ENCODE data around the gene KRTAP2-2. TPM values are rescaled to one million over a fixed set of nuclear protein-coding genes. Genes with fewer than 3 reads are reported as not detected.

The KRTAP2-2 gene
- polyA plus RNA-seq, 1 of the 3 experiments (the other 2 are of a cell fraction): not detected

DNA sequence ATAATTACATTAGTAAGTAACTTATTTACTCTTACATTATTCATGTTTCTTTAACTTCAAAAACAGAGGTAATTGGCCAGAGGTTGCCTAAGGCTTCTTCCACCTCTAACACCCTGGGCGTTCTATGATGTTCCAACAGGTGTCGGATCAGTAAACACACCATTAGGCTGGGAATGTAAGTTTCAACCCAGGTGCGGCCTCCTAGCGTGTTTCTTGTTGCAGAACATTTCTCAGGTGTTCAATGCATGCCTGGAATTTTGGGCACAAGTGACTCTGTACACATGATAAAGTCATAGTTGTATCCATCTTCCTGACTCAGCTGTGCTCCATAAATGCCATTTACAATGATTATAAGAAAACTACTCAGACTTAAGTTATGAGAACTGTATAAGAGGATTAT lies 1.0 kb downstream of the KRTAP2-2 start:
- TF ChIP-seq, protein P1, sequence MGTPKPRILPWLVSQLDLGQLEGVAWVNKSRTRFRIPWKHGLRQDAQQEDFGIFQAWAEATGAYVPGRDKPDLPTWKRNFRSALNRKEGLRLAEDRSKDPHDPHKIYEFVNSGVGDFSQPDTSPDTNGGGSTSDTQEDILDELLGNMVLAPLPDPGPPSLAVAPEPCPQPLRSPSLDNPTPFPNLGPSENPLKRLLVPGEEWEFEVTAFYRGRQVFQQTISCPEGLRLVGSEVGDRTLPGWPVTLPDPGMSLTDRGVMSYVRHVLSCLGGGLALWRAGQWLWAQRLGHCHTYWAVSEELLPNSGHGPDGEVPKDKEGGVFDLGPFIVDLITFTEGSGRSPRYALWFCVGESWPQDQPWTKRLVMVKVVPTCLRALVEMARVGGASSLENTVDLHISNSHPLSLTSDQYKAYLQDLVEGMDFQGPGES (IDR thresholded peaks at IDR 0.05; ENCODE audit: low read depth, low read length): no peak
- no peak for TF ChIP-seq MXI1 (IDR thresholded peaks at IDR 0.05; ENCODE audit: low read depth, low read length)
- no peak for TF ChIP-seq RFX5 (IDR thresholded peaks at IDR 0.05; ENCODE audit: low read length)
- no peaks in the 10 kb centered on the region for H3K9me3 ChIP-seq
- 38% methylated on average over 4 of the region's 4 CpGs for WGBS (ENCODE audit: low lambda C conversion rate)
- H3K27ac ChIP-seq (ENCODE audit: low read depth in 2 of 2, low read length in 1 of 2): no peak overlapping the region
- H3K9me2 ChIP-seq: no peaks in the 10 kb centered on the region
- no peaks in the 10 kb centered on the region for H4K20me1 ChIP-seq (ENCODE audit: insufficient read depth)
- ChIA-PET POLR2A (no interaction called here), CTCF (interaction anchor here (0.7 kb wide), 1 partner anchor 48 kb away, joined by 3 read pairs; no protein-coding TSS in a partner anchor)
- DNase-seq: no peak
- H3K27me3 ChIP-seq (ENCODE audit: insufficient read depth): no peaks in the 10 kb centered on the region
- no peaks in the 10 kb centered on the region for H3K79me2 ChIP-seq (ENCODE audit: insufficient read depth)
- peaks cover 0 to 5% of the 10 kb centered on the region in 2 experiments; a peak in 1 of 4 replicates for H3K4me1 ChIP-seq (ENCODE audit: control insufficient read depth in 1 of 2, insufficient read depth in 2 of 2, low read depth in 1 of 2, low read length in 1 of 2)
- peaks cover 13% of the 10 kb centered on the region for H3F3A ChIP-seq (replicated peaks; ENCODE audit: insufficient read depth)
- no peak overlapping the region for H3K4me2 ChIP-seq
- peaks cover 0 to 4% of the 10 kb centered on the region in 2 experiments for H3K36me3 ChIP-seq (replicated peaks in 1 of 2; ENCODE audit: control insufficient read depth in 1 of 2, insufficient read depth in 2 of 2, low read length in 1 of 2)
- no peak overlapping the region for H2AFZ ChIP-seq (ENCODE audit: low read depth)
- H3K4me3 ChIP-seq (ENCODE audit: low read depth in 2 of 2, low read length in 1 of 2): no peak overlapping the region
- H3K9ac ChIP-seq: no peak overlapping the region

- H3K9me2 ChIP-seq: no peaks in the 10 kb centered on the region
- TF ChIP-seq SMC3 (IDR thresholded peaks at IDR 0.05; ENCODE audit: low read depth, low read length) (no peak), TCF12 (IDR thresholded peaks at IDR 0.05) (peak; percentile 13; the same call in 1 of the 2 replicates), RCOR1 (IDR thresholded peaks at IDR 0.05; ENCODE audit: low read length) (no peak), NFIC (IDR thresholded peaks at IDR 0.05; ENCODE audit: borderline replicate concordance) (no peak), NRF1 (IDR thresholded peaks at IDR 0.05; ENCODE audit: low read depth, low read length) (no peak), USF1 (IDR thresholded peaks at IDR 0.05; ENCODE audit: borderline replicate concordance, low read depth) (no peak)
- no peaks in the 10 kb centered on the region for H3K9me3 ChIP-seq
- H3K36me3 ChIP-seq (replicated peaks in 1 of 2; ENCODE audit: control insufficient read depth in 1 of 2, insufficient read depth in 2 of 2, low read length in 1 of 2): peaks cover 0 to 4% of the 10 kb centered on the region in 2 experiments
- H3K4me3 ChIP-seq (ENCODE audit: low read depth in 2 of 2, low read length in 1 of 2): no peak overlapping the region
- H3K79me2 ChIP-seq (ENCODE audit: insufficient read depth): no peaks in the 10 kb centered on the region
- H3K27me3 ChIP-seq (ENCODE audit: insufficient read depth): no peaks in the 10 kb centered on the region
- no peak overlapping the region for H2AFZ ChIP-seq (ENCODE audit: low read depth)
- no peaks in the 10 kb centered on the region for H3K4me1 ChIP-seq (ENCODE audit: control insufficient read depth in 1 of 2, insufficient read depth in 2 of 2, low read depth in 1 of 2, low read length in 1 of 2)
- H4K20me1 ChIP-seq (ENCODE audit: insufficient read depth): no peaks in the 10 kb centered on the region
- no peak overlapping the region for H3K9ac ChIP-seq
- no peak overlapping the region for H3K27ac ChIP-seq (ENCODE audit: low read depth in 2 of 2, low read length in 1 of 2)
- no peak for DNase-seq
- ChIA-PET POLR2A (no interaction called here), CTCF (interaction anchor here (1.3 kb wide), 1 partner anchor 34 kb away, joined by 5 read pairs; no protein-coding TSS in a partner anchor)
- H3K4me2 ChIP-seq: no peak overlapping the region
- peaks cover 10% of the 10 kb centered on the region for H3F3A ChIP-seq (replicated peaks; ENCODE audit: insufficient read depth)
Observed at GRCh38 chr17:41052566-41052965, 2.5 kb downstream of the KRTAP2-2 start.

DNA sequence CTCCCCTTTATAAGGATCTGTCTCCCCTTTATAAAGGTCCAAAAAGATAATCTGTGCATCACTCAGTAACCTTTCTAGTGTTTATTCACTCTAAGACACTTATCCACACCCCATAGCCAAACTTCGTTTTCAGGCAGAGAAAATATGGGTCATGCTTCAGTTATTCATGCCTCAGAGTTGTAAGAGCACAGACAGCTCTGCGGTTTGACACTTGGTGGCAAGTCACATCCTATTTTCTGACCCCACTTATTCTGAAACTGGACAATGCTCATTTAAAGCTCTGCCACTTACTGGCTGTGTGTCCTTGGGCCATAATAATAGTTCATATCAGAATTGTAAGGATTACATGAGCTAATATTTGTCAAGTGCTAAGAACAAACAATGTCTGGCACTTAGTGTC lies 5.9 kb downstream of the KRTAP2-2 start:
- H3K36me3 ChIP-seq (replicated peaks in 1 of 2; ENCODE audit: control insufficient read depth in 1 of 2, insufficient read depth in 2 of 2, low read length in 1 of 2): peaks cover 0 to 4% of the 10 kb centered on the region in 2 experiments
- H3K9me3 ChIP-seq: no peaks in the 10 kb centered on the region
- DNase-seq: no peak
- no peaks in the 10 kb centered on the region for H3K4me1 ChIP-seq (ENCODE audit: control insufficient read depth in 1 of 2, insufficient read depth in 2 of 2, low read depth in 1 of 2, low read length in 1 of 2)
- peak overlapping the region; percentile 14 for H3K4me2 ChIP-seq
- H3K27me3 ChIP-seq (ENCODE audit: insufficient read depth): no peaks in the 10 kb centered on the region
- no peaks in the 10 kb centered on the region for H3K9me2 ChIP-seq
- H3K9ac ChIP-seq: no peak overlapping the region
- no peaks in the 10 kb centered on the region for H3K79me2 ChIP-seq (ENCODE audit: insufficient read depth)
- WGBS (ENCODE audit: low lambda C conversion rate): 10% methylated on average over 2 of the region's 2 CpGs
- peak overlapping the region; percentile 44; the same call in 1 of the 2 replicates for H2AFZ ChIP-seq (ENCODE audit: low read depth)
- CTCF ChIA-PET: interaction anchor here (1.4 kb wide), 1 partner anchor 614 kb away, joined by 3 read pairs; no protein-coding TSS in a partner anchor
- peak overlapping the region in 1 of 2 experiments; percentile 44; a peak in 2 of 4 replicates for H3K27ac ChIP-seq (ENCODE audit: low read depth in 2 of 2, low read length in 1 of 2)
- H3K4me3 ChIP-seq (ENCODE audit: low read depth in 2 of 2, low read length in 1 of 2): no peak overlapping the region
- POLR2A ChIA-PET: no interaction called here
- H4K20me1 ChIP-seq (ENCODE audit: insufficient read depth): no peaks in the 10 kb centered on the region
- peaks cover 10% of the 10 kb centered on the region for H3F3A ChIP-seq (replicated peaks; ENCODE audit: insufficient read depth)
- TF ChIP-seq TEAD4 (IDR thresholded peaks at IDR 0.05; ENCODE audit: borderline replicate concordance, insufficient read depth) (no peak), ELF1 (IDR thresholded peaks at IDR 0.05) (no peak), TAF1 (IDR thresholded peaks at IDR 0.05; ENCODE audit: borderline replicate concordance, low read depth, low read length) (no peak), RCOR1 (IDR thresholded peaks at IDR 0.05; ENCODE audit: low read length) (no peak), SMC3 (IDR thresholded peaks at IDR 0.05; ENCODE audit: low read depth, low read length) (no peak), GABPA (IDR thresholded peaks at IDR 0.05; ENCODE audit: low read depth) (no peak), NRF1 (IDR thresholded peaks at IDR 0.05; ENCODE audit: low read depth, low read length) (no peak), USF1 (IDR thresholded peaks at IDR 0.05; ENCODE audit: borderline replicate concordance, low read depth) (no peak), CHD2 (IDR thresholded peaks at IDR 0.05; ENCODE audit: low read length, partially characterized antibody) (no peak), RXRA (IDR thresholded peaks at IDR 0.05; ENCODE audit: borderline replicate concordance, low read depth) (no peak)
- TF ChIP-seq, protein P2, sequence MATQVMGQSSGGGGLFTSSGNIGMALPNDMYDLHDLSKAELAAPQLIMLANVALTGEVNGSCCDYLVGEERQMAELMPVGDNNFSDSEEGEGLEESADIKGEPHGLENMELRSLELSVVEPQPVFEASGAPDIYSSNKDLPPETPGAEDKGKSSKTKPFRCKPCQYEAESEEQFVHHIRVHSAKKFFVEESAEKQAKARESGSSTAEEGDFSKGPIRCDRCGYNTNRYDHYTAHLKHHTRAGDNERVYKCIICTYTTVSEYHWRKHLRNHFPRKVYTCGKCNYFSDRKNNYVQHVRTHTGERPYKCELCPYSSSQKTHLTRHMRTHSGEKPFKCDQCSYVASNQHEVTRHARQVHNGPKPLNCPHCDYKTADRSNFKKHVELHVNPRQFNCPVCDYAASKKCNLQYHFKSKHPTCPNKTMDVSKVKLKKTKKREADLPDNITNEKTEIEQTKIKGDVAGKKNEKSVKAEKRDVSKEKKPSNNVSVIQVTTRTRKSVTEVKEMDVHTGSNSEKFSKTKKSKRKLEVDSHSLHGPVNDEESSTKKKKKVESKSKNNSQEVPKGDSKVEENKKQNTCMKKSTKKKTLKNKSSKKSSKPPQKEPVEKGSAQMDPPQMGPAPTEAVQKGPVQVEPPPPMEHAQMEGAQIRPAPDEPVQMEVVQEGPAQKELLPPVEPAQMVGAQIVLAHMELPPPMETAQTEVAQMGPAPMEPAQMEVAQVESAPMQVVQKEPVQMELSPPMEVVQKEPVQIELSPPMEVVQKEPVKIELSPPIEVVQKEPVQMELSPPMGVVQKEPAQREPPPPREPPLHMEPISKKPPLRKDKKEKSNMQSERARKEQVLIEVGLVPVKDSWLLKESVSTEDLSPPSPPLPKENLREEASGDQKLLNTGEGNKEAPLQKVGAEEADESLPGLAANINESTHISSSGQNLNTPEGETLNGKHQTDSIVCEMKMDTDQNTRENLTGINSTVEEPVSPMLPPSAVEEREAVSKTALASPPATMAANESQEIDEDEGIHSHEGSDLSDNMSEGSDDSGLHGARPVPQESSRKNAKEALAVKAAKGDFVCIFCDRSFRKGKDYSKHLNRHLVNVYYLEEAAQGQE (IDR thresholded peaks at IDR 0.05; ENCODE audit: low read depth, low read length): no peak
